K562 (cell line): ENCODE data around the gene DCAF7. TPM values are rescaled to one million over a fixed set of nuclear protein-coding genes. Genes with fewer than 3 reads are reported as not detected.
A peak's percentile ranks its signal among the peaks of the same experiment; 100 is the strongest.

ENCODE experiments used
- ARID3B ChIP-seq: fragments of 250-450 bp; sonication (Bioruptor Pico); IDR thresholded peaks from 2 replicates; pipeline ENCODE4 v1.4.0; 2020; ENCODE audit warnings: borderline replicate concordance
- BRF1 ChIP-seq: IDR thresholded peaks from 3 replicates; pipeline ENCODE4 v1.6.1; 2011; ENCODE audit warnings: borderline replicate concordance, mild to moderate bottlenecking; ENCODE audit not compliant: insufficient read length; ENCODE audit errors: extremely low read depth
- CTCFL ChIP-seq: IDR thresholded peaks from 2 replicates; pipeline ENCODE4 v1.6.1; 2011; ENCODE audit warnings: borderline replicate concordance, low read depth, mild to moderate bottlenecking, moderate library complexity, low read length; ENCODE audit not compliant: insufficient read depth, poor library complexity, severe bottlenecking
- DNMT1 ChIP-seq: fragments of 450-650 bp; IDR thresholded peaks from 2 replicates; pipeline ENCODE4 v1.6.1; 2016; ENCODE audit warnings: antibody characterized with exemption, mild to moderate bottlenecking
- EP300 ChIP-seq: IDR thresholded peaks from 2 replicates; pipeline ENCODE4 v1.6.1; 2012; ENCODE audit warnings: low read length, improper control_type of control experiment
- GMEB1 ChIP-seq: fragments of 250-450 bp; sonication (Bioruptor Pico); IDR thresholded peaks from 2 replicates; pipeline ENCODE4 v1.4.0; 2020; ENCODE audit warnings: mild to moderate bottlenecking
- GTF2F1 ChIP-seq: IDR thresholded peaks from 2 replicates; pipeline ENCODE4 v1.6.1; 2011; ENCODE audit warnings: low read depth, low read length, improper control_type of control experiment
- HINFP ChIP-seq: fragments of 450-650 bp; conservative IDR thresholded peaks from 2 replicates; pipeline ENCODE4 v1.6.1; 2016; ENCODE audit warnings: missing genetic modification characterization, low read depth, mild to moderate bottlenecking, control low read depth, missing compliant biosample characterization
- ID3 ChIP-seq, 2 experiments: fragments of 250-450 bp in 1 of 2; fragments of 450-650 bp in 1 of 2; sonication (Bioruptor Pico) in 1 of 2; IDR thresholded peaks; 2 replicates each; pipeline versions ENCODE4 v1.6.1 to v1.8.0; 2016 to 2021; ENCODE audit warnings: mild to moderate bottlenecking in 2 of 2, moderate library complexity in 2 of 2, missing compliant biosample characterization in 1 of 2, missing genetic modification characterization in 1 of 2
- MAFF ChIP-seq: IDR thresholded peaks from 2 replicates; pipeline ENCODE4 v1.6.1; 2012; ENCODE audit warnings: low read length, improper control_type of control experiment
- MAFK ChIP-seq: IDR thresholded peaks from 2 replicates; pipeline ENCODE4 v1.6.1; 2011; ENCODE audit warnings: low read length, improper control_type of control experiment
- MYNN ChIP-seq, 2 experiments: sonication (generic); formaldehyde crosslinking in 1 of 2; IDR thresholded peaks; 2 replicates each; pipeline versions ENCODE4 v1.5.0 to v1.6.1; 2016 to 2020; ENCODE audit warnings: antibody characterized with exemption in 1 of 2, missing genetic modification reagents in 1 of 2
- POLR2H ChIP-seq: IDR thresholded peaks from 2 replicates; pipeline ENCODE4 v1.6.1; 2016; ENCODE audit warnings: missing genetic modification characterization, low read depth, mild to moderate bottlenecking, control low read depth, missing compliant biosample characterization, moderate library complexity
- TAF7 ChIP-seq: fragments of 450-650 bp; IDR thresholded peaks from 2 replicates; pipeline ENCODE4 v1.6.1; 2016; ENCODE audit warnings: missing genetic modification characterization, missing compliant biosample characterization
- TRIM28 ChIP-seq: fragments of 450-650 bp; IDR thresholded peaks from 2 replicates; pipeline ENCODE4 v1.6.1; 2017
- ZC3H4 ChIP-seq: sonication (generic); formaldehyde crosslinking; IDR thresholded peaks from 2 replicates; pipeline ENCODE4 v1.9.0; 2021; ENCODE audit warnings: missing genetic modification reagents, borderline replicate concordance
- ZNF354B ChIP-seq: fragments of 250-450 bp; sonication (Bioruptor Pico); IDR thresholded peaks from 2 replicates; pipeline ENCODE4 v1.4.0; 2020
- ZNF699 ChIP-seq: fragments of 250-450 bp; sonication (Bioruptor Pico); IDR thresholded peaks from 2 replicates; pipeline ENCODE4 v1.8.0; 2021; ENCODE audit warnings: mild to moderate bottlenecking, moderate library complexity; ENCODE audit not compliant: insufficient replicate concordance
- polyA plus RNA-seq, 8 experiments: library from polyadenylated mRNA; depleted of rRNA in 4 of 8; stranded (reverse) in 5 of 8; unstranded in 3 of 8; fragments of >200 nt; fragmentation: Nextera tagmentation in 2 of 8; fragmentation: Illumina TruSeq in 1 of 8; extraction: Ambion mirVana in 2 of 8; extraction: Trizol in 1 of 8; gene quantifications; 2 replicates each; pipeline versions ENCODE4 v1.2.1 to v1.2.3, GENCODE V29; 2011 to 2014; ENCODE audit warnings: inconsistent platforms in 1 of 8, missing spikeins in 1 of 8
- total RNA-seq, 7 experiments: library from RNA; depleted of rRNA in 6 of 7; stranded (reverse); fragments of >200 nt in 6 of 7; fragmentation: Illumina TruSeq in 2 of 7; extraction: Trizol in 2 of 7; gene quantifications; 2 replicates each; pipeline versions ENCODE4 v1.2.1 to v1.2.3, GENCODE V29; 2011 to 2021; ENCODE audit warnings: low replicate concordance in 1 of 7

DCAF7 gene
- total and polyA plus RNA-seq, 9 of the 15 experiments (the other 6 are each of a cell fraction or from before 2014, with no cell fraction given), result 30.8 to 123 (median 40.2) TPM

GRCh38 chr17:63600569-63601438 lies 50.5 kb downstream of the DCAF7 start, which contains the start of gene TACO1 (continued):
- TF ChIP-seq CTCFL (peak; percentile 3), GMEB1 (peak; percentile 45; the same call in 1 of the 2 replicates), MAFK (no peak), DNMT1 (no peak), TRIM28 (no peak), EP300 (no peak), GTF2F1 (no peak), BRF1 (no peak), POLR2H (tag) (no peak; the same call in 1 of the 2 replicates), TAF7 (tag) (peak; percentile 77), MYNN (IDR thresholded peaks at IDR 0.05) (peak; percentile 82; the same call in 1 of the 2 replicates), MYNN (CRISPR knock-in tag; IDR thresholded peaks at IDR 0.05) (no peak), ARID3B (no peak), HINFP (no peak), ID3 (CRISPR knock-in tag; IDR thresholded peaks at IDR 0.05) (no peak), ID3 (tag; IDR thresholded peaks at IDR 0.05) (peak; percentile 81), MAFF (no peak), ZNF354B (CRISPR knock-in tag) (0 out of 2 replicates have a peak, but pooled peaks have one; percentile 7), ZNF699 (CRISPR knock-in tag) (no peak), ZC3H4 (CRISPR knock-in tag) (no peak)
